HUES6 (cell line): Measurements from ENCODE around the gene COL6A1.
"Not testable (repeated sequence)": the region's sequence is repeated elsewhere in the genome, so short reads cannot be mapped to it uniquely, and the experiment has no call there.

Experiments used
- H3K27ac ChIP-seq: 2 replicates; pipeline ENCODE4 v1.7.0; 2013; ENCODE audit warnings: low read depth, mild to moderate bottlenecking, low read length, inconsistent platforms
- H3K27me3 ChIP-seq: 2 replicates; pipeline ENCODE4 v1.6.1; 2013; ENCODE audit warnings: low read length; ENCODE audit not compliant: control insufficient read depth, insufficient read depth
- H3K36me3 ChIP-seq: 2 replicates; pipeline ENCODE4 v1.6.1; 2013; ENCODE audit warnings: low read length; ENCODE audit not compliant: control insufficient read depth, insufficient read depth
- H3K4me1 ChIP-seq: 2 replicates; pipeline ENCODE4 v1.6.1; 2013; ENCODE audit warnings: low read length; ENCODE audit not compliant: control insufficient read depth, insufficient read depth
- H3K4me3 ChIP-seq: 2 replicates; pipeline ENCODE4 v1.5.1; 2013; ENCODE audit warnings: low read depth, low read length
- H3K9ac ChIP-seq: one replicate; pipeline ENCODE4 v1.6.1; 2013; ENCODE audit warnings: mild to moderate bottlenecking, low read length
- H3K9me3 ChIP-seq: 2 replicates; pipeline ENCODE4 v1.6.1; 2013; ENCODE audit warnings: low read depth, low read length; ENCODE audit not compliant: control insufficient read depth, insufficient read depth

Gene COL6A1

DNA sequence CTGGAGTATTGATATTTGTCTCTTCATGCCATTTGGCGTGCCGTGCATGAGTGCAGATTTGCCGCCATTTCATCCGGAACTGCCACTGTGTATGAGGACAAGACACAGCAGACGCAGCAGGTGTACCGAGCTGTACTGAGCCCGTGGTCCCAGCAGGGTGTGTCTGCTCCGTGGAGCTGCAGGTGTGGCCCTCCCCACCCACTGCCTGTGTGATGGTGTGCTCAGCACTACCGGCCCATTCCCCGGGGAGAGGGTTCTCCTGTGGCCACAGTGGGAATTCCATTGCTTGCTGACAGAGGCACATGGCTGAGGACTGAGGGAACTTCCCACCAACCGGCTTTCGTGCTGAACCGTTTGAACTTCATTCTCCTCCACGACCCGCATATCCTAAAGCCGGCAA lies 34.3 kb upstream of the COL6A1 start:
- H3K9me3 ChIP-seq: no peaks in the 10 kb centered on the region
- no peak overlapping the region for H3K27ac ChIP-seq
- peaks cover 25% of the 10 kb centered on the region; the same call in 1 of the 2 replicates for H3K4me1 ChIP-seq
- H3K4me3 ChIP-seq: no peak overlapping the region
- H3K27me3 ChIP-seq: no peaks in the 10 kb centered on the region
- H3K9ac ChIP-seq: no peak overlapping the region
- no peaks in the 10 kb centered on the region for H3K36me3 ChIP-seq

DNA sequence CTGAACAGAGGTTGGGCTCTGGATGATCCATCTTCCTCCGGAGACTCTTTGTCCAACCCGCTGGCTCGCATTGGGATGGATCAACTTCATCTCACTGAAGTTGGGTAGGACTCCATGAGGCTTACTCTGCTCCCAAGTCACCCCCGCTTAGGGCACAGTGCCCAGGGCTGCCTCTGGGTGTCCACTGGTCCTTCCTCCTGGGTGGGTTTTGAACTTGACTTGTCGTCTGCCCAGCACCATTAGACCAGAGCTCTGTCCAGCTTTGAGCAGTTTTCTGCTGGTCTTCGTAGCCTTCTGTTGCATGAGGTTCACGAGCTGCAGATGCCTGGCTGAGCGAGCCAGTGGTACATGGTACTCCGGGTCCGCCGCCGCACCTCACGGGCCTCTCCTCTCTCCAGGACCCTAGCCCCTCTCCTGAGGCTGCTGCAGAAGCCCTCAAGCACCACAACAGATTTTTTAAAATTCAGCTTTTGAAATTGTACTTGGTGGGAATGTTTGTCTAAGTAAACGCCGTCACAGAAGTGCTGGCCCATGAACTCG lies 33.8 kb upstream of the COL6A1 start:
- no peak overlapping the region for H3K27ac ChIP-seq
- H3K9ac ChIP-seq: no peak overlapping the region
- peaks cover 25% of the 10 kb centered on the region; the same call in 1 of the 2 replicates for H3K4me1 ChIP-seq
- H3K27me3 ChIP-seq: no peaks in the 10 kb centered on the region
- no peaks in the 10 kb centered on the region for H3K9me3 ChIP-seq
- no peaks in the 10 kb centered on the region for H3K36me3 ChIP-seq
- no peak overlapping the region for H3K4me3 ChIP-seq

DNA sequence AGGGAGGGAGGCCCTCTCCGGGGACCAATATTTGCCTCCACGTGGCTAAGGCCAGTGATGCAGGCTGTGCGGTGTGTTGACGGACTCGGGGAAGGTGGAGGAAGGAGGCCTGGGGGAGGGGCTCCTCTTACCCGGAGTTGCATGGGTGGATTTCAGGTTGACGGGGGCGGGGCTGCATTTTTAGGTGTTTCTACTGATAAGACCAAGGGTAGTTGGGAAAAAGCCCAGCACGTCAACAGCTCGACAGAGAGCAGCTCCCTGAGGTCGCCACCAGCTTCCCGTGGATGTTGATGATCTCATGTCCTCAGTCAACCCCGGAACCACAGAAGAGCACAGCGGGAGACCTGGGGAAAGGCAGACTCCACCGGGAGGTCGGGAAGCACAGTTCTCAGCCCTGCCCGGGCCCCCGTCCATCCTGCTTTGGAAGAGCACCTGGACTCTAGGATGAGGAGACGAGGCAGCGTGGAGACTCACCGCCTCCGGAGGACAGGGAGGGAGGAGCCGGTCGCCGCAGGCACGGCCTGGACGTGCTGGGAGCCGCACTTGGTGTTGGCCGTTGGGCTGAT lies 32.9 kb upstream of the COL6A1 start:
- no peaks in the 10 kb centered on the region for H3K36me3 ChIP-seq
- no peaks in the 10 kb centered on the region for H3K9me3 ChIP-seq
- H3K4me3 ChIP-seq: no peak overlapping the region
- no peaks in the 10 kb centered on the region for H3K27me3 ChIP-seq
- no peak overlapping the region for H3K9ac ChIP-seq
- H3K27ac ChIP-seq: no peak overlapping the region
- peaks cover 25% of the 10 kb centered on the region; the same call in 1 of the 2 replicates for H3K4me1 ChIP-seq

DNA sequence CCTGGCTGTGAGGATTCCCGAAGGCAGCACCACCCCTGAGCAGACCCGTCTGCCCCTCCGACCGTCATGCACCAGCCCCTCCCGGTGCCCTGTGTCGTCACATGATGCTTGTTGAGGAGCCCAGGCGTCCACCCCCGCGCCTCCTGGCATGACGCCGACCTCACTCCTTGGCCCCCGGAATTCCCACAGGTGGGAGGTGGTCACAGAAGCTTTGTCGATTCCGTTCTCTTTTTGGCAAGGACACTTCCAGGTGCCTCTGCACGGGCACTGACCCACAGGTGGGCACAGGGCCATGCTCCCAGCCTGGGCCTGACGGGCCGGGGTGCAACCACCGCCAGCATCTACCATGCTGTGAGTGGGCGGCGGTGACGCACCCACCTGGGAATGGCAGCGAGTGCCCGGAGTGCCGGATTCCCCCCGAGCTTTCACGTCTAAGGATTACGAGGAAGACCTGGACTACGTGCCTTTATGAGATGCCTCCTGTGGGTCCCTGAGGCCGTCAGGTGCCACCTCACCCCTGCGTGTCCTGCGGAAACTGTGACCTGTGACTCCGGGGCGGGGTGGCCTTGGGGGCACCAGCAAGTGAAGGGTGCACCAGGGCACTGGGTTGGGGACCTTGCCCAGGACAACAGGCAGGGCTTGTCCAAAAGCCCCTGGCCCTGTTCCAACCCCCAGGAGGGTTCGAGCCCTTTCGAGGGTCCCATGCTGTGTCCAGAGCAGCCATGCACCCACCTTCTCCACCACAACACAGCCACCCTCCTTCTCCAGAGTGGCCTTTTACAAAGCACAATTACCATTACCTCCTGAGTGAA lies 31.4 kb upstream of the COL6A1 start:
- H3K4me1 ChIP-seq: peaks cover 25% of the 10 kb centered on the region; the same call in 1 of the 2 replicates
- H3K9ac ChIP-seq: no peak overlapping the region
- H3K4me3 ChIP-seq: no peak overlapping the region
- H3K36me3 ChIP-seq: no peaks in the 10 kb centered on the region
- no peak overlapping the region for H3K27ac ChIP-seq
- no peaks in the 10 kb centered on the region for H3K27me3 ChIP-seq
- no peaks in the 10 kb centered on the region for H3K9me3 ChIP-seq

DNA sequence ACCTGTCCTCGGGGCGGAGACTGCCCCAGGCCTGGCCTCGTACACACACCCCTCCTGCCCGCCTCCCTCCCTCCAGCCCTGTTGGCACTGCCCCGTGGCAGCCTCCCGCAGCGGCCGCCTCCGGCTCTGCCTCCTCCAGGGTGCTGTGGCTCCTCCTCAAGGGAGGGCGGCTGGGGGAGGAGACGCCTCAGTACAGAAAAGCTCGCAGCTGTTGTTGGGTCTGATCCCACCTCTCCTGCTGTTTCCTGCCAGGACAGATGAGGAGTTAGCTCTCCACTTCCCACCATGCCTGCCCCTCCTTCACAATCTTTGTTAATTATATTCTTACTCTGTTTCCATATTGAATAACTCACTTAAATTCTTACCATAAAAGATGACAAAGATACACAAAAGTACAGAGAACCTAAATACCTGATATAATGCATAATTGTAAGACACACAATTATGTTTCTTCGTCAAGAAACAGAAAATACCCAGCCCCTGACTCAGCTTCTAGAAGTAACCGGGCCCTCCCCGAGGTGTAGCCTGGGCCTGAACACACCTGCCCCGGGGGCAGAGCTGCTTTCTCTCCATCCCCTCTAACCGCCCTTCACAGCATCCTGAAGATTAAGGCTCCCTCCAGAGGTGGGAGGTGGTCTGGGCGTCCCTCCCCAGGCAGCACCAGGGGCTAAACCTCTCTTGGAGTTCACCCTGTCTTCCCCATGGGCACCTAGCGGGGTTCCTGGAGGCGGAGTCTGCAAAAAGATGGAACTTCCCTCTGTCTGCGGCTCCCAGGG lies 30.6 kb upstream of the COL6A1 start:
- Histone ChIP-seq H3K9me3 (peaks cover under 1% of the 10 kb centered on the region; the same call in 1 of the 2 replicates), H3K4me1 (peaks cover 25% of the 10 kb centered on the region; the same call in 1 of the 2 replicates), H3K36me3 (no peaks in the 10 kb centered on the region), H3K27me3 (no peaks in the 10 kb centered on the region), H3K27ac (no peak overlapping the region), H3K9ac (no peak overlapping the region), H3K4me3 (no peak overlapping the region)

DNA sequence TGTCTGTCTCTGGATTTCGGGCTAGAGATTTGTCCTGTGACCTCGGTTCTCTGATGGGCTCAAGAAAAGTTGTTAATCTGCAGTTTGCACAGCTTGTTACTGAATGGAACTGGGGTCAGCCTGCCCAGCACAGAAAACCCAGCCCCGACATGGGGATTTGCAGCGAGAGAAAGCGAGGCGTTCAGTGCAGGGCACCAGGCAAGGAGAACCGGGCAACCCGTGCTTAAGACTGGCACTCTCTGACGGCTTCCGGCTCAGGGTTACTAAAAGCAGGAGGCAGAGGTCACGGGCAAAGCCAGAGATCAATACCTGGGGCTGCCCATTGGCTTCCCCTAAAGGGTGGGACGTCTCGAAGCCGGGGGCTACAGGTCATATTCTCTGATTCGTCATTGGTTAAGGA lies 29.9 kb upstream of the COL6A1 start:
- Histone ChIP-seq H3K4me3 (no peak overlapping the region), H3K9ac (no peak overlapping the region), H3K27ac (no peak overlapping the region), H3K27me3 (no peaks in the 10 kb centered on the region), H3K4me1 (peaks cover 25% of the 10 kb centered on the region; the same call in 1 of the 2 replicates), H3K36me3 (no peaks in the 10 kb centered on the region), H3K9me3 (peaks cover 6% of the 10 kb centered on the region; the same call in 1 of the 2 replicates)

DNA sequence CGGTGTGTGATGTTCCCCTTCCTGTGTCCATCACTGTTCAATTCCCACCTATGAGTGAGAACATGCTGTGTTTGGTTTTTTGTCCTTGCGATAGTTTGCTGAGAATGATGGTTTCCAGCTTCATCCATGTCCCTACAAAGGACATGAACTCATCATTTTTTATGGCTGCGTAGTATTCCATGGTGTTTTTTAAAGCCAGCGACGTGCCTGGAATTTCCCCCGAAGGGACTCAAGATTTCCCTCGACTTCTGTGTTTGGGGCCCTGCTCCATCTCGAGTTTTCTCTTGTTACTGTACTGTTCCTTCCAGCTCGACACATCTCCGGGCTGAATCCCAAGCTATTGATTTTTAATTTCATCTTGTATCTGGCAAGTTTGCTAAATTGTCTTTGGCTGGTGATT lies 29.0 kb upstream of the COL6A1 start:
- H3K27ac ChIP-seq, H3K27me3 ChIP-seq, H3K36me3 ChIP-seq, H3K9ac ChIP-seq, H3K4me3 ChIP-seq: not testable (repeated sequence)
- Histone ChIP-seq H3K9me3 (peaks cover 13% of the 10 kb centered on the region), H3K4me1 (peaks cover 25% of the 10 kb centered on the region; the same call in 1 of the 2 replicates)

DNA sequence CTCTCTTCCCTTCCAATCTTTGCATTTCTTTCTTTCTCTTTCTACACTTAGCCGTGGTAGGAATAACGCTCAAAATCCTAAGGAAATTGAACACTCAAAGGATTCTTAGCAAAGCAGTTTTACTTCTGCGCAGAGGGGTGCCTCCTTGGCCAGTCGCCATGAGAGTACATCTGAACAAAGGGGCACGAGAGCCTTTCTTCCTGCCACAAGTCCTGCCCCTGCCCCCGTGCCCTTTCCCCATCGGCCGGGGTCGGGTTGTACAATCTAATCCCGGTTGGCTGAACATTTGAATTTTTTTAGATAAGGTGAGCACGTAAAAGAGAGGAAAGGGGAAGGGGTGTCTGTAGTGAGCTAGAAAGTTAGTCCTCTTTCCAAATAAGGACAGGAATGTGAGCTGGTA lies 28.6 kb upstream of the COL6A1 start:
- H3K27me3 ChIP-seq: no peaks in the 10 kb centered on the region
- no peaks in the 10 kb centered on the region for H3K36me3 ChIP-seq
- H3K27ac ChIP-seq: no peak overlapping the region
- H3K9me3 ChIP-seq: peaks cover 13% of the 10 kb centered on the region
- H3K9ac ChIP-seq: no peak overlapping the region
- peaks cover 25% of the 10 kb centered on the region; the same call in 1 of the 2 replicates for H3K4me1 ChIP-seq
- H3K4me3 ChIP-seq: no peak overlapping the region

DNA sequence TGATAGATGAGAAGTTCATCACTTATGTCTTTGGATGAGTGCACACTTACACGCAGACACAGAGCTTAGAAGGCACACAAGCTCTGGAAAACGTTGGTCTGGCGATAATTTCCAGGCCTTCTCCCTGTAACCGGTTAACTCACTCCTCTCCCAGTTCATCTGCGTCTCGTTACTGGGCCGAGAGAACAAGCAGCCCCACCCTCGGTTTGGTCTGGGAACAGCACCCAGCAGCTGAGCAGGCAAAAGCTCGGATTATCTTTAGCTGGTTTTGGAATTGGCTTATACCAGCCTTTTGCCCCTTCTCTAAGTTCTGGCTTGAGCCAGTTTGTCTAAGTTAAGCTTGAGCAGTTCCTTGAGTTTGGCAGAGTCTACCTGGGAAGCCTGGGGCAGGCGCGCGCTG lies 27.3 kb upstream of the COL6A1 start:
- no peak overlapping the region for H3K4me3 ChIP-seq
- peaks cover 22% of the 10 kb centered on the region; the same call in 1 of the 2 replicates for H3K4me1 ChIP-seq
- no peak overlapping the region for H3K9ac ChIP-seq
- H3K36me3 ChIP-seq: no peaks in the 10 kb centered on the region
- H3K27me3 ChIP-seq: no peaks in the 10 kb centered on the region
- H3K27ac ChIP-seq: no peak overlapping the region
- H3K9me3 ChIP-seq: peaks cover 14% of the 10 kb centered on the region

DNA sequence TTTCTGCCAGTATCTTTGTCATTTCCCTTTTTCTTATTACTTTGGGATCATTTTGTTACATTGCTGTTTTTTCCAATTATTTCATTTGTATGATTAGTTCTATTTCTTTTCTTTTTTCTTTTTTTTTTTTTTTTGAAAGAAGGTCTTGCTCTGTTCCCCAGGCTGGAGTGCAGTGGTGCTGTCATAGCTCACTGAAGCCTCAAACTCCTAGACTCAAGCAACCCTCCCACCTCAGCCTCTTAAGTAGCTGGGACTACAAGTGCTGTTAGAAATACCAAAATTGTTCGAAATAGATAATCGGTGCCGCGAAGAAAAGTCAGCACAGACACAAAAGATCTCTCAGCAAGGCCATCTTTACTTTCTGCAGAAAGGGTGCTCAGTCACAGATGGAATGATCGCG lies 26.6 kb upstream of the COL6A1 start:
- no peaks in the 10 kb centered on the region for H3K27me3 ChIP-seq
- H3K4me1 ChIP-seq: peaks cover 21% of the 10 kb centered on the region; the same call in 1 of the 2 replicates
- no peak overlapping the region for H3K27ac ChIP-seq
- peaks cover 21% of the 10 kb centered on the region for H3K9me3 ChIP-seq
- H3K9ac ChIP-seq: no peak overlapping the region
- H3K4me3 ChIP-seq: no peak overlapping the region
- H3K36me3 ChIP-seq: no peaks in the 10 kb centered on the region
